Measurements from ENCODE around the gene GRXCR2. TPM values are rescaled to one million over a fixed set of nuclear protein-coding genes. Genes with fewer than 3 reads are reported as not detected.

GRXCR2 gene
- total RNA-seq (ENCODE audit: unreplicated experiment) = not detected
- long read RNA-seq = 0 reads

GRCh38 chr5:145872914-145873313 is at the start of gene GRXCR2:
Gene GRXCR2 (minus strand): TSS chr5:145873014. CDS start chr5:145872968, 46 bp downstream.
- no peak within 1 kb of the TSS for H3K27ac Mint-ChIP-seq (ENCODE audit: unreplicated experiment)
- TF ChIP-seq, protein P1, sequence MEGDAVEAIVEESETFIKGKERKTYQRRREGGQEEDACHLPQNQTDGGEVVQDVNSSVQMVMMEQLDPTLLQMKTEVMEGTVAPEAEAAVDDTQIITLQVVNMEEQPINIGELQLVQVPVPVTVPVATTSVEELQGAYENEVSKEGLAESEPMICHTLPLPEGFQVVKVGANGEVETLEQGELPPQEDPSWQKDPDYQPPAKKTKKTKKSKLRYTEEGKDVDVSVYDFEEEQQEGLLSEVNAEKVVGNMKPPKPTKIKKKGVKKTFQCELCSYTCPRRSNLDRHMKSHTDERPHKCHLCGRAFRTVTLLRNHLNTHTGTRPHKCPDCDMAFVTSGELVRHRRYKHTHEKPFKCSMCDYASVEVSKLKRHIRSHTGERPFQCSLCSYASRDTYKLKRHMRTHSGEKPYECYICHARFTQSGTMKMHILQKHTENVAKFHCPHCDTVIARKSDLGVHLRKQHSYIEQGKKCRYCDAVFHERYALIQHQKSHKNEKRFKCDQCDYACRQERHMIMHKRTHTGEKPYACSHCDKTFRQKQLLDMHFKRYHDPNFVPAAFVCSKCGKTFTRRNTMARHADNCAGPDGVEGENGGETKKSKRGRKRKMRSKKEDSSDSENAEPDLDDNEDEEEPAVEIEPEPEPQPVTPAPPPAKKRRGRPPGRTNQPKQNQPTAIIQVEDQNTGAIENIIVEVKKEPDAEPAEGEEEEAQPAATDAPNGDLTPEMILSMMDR (IDR thresholded peaks at IDR 0.05; ENCODE audit: unreplicated experiment) = no peak
- no peak within 1 kb of the TSS for H3K4me3 Mint-ChIP-seq (ENCODE audit: unreplicated experiment)
- H3K4me1 Mint-ChIP-seq (ENCODE audit: unreplicated experiment) = no peaks in the 10 kb centered on the region
- H3K36me3 Mint-ChIP-seq (ENCODE audit: low read depth, unreplicated experiment) = no peaks in the 10 kb centered on the region
- H3K27me3 Mint-ChIP-seq (ENCODE audit: unreplicated experiment) = no peaks in the 10 kb centered on the region
- no peaks in the 10 kb centered on the region for H3K9me3 Mint-ChIP-seq (ENCODE audit: unreplicated experiment)
- no peak for DNase-seq (ENCODE audit: low spot score)

DNA sequence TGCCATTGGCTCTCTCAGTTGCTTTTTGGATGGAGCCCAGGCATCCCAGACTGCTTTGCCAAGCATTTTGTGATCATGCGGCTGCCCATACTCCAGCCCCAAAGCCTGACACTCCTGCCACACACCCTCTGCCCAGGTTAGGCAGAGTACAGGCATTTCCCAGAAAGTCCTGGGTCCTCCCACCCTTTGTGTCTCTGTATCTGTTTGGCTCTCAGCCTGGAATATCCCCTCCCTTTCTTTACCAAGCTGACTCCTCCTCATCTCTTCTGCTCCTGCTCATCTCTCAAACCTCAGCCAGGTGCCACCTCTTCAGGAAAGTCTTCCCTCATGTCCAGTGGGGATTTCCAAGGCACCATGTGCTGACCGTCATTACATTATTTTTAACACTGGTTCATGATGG is 49.2 kb upstream of the GRXCR2 start:
- TF ChIP-seq, protein P1 (IDR thresholded peaks at IDR 0.05; ENCODE audit: unreplicated experiment) = no peak
- H3K27me3 Mint-ChIP-seq (ENCODE audit: unreplicated experiment) = no peaks in the 10 kb centered on the region
- no peak overlapping the region for H3K4me3 Mint-ChIP-seq (ENCODE audit: unreplicated experiment)
- H3K4me1 Mint-ChIP-seq (ENCODE audit: unreplicated experiment) = no peaks in the 10 kb centered on the region
- no peak overlapping the region for H3K27ac Mint-ChIP-seq (ENCODE audit: unreplicated experiment)
- no peaks in the 10 kb centered on the region for H3K9me3 Mint-ChIP-seq (ENCODE audit: unreplicated experiment)
- no peaks in the 10 kb centered on the region for H3K36me3 Mint-ChIP-seq (ENCODE audit: low read depth, unreplicated experiment)
- no peak for DNase-seq (ENCODE audit: low spot score)

DNA sequence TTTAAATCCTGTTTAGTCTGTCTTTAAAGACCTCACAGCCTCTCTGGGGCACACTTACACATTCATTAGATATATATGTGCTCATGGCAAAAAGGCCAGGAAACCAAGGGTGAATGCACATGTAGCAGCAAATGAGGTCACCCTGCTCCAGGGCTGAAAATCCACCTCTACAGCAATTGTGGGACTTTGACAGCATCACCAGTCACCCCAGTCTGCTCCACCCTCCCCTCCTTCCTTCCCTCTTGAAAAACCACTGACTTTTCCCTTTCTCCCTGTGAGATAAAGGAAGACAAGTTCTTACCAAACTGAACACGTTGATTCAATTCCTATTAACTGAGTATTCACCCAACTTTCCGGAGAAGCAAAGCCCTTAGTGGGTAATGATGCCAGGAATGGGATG is 48.4 kb upstream of the GRXCR2 start:
- no peak for DNase-seq (ENCODE audit: low spot score)
- Mint-ChIP-seq H3K27me3 (ENCODE audit: unreplicated experiment) (no peaks in the 10 kb centered on the region), H3K27ac (ENCODE audit: unreplicated experiment) (no peak overlapping the region), H3K4me3 (ENCODE audit: unreplicated experiment) (no peak overlapping the region), H3K9me3 (ENCODE audit: unreplicated experiment) (no peaks in the 10 kb centered on the region), H3K36me3 (ENCODE audit: low read depth, unreplicated experiment) (no peaks in the 10 kb centered on the region), H3K4me1 (ENCODE audit: unreplicated experiment) (no peaks in the 10 kb centered on the region)
- TF ChIP-seq, protein P1 (IDR thresholded peaks at IDR 0.05; ENCODE audit: unreplicated experiment) = no peak

DNA sequence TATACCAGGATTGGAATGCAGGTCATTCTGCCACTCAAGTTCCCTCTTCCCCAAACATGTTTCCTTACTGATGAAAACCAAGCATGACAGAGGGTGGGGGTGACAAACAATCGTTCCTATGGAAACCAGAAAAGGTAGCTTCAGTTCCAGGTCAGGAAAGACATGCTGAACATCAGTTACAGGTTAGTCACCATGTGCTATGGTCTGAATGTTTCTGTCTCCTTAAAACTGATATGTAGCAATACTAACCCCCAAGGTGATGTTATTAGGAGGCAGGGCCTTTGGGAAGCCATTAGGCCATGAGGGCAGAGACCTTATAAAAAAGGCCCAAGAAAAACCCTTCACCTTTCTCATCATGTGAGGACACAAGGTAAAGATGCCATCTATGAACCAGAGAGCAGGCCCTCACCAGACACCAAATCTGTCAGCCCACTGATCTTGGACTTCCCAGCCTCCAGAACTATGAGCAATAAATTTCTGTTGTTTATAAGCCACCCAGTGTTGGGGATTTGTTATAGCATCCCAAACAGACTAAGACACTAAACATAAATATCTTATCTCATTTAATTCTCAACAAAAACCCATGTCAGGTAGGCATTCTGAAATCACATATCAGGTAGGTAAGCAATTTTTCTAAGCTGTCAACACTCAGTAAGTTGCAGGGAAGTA is 47.9 kb upstream of the GRXCR2 start:
- Mint-ChIP-seq H3K9me3 (ENCODE audit: unreplicated experiment) (no peaks in the 10 kb centered on the region), H3K4me3 (ENCODE audit: unreplicated experiment) (no peak overlapping the region), H3K36me3 (ENCODE audit: low read depth, unreplicated experiment) (no peaks in the 10 kb centered on the region), H3K27me3 (ENCODE audit: unreplicated experiment) (no peaks in the 10 kb centered on the region), H3K27ac (ENCODE audit: unreplicated experiment) (no peak overlapping the region), H3K4me1 (ENCODE audit: unreplicated experiment) (no peaks in the 10 kb centered on the region)
- no peak for DNase-seq (ENCODE audit: low spot score)
- TF ChIP-seq, protein P1 (IDR thresholded peaks at IDR 0.05; ENCODE audit: unreplicated experiment) = no peak

DNA sequence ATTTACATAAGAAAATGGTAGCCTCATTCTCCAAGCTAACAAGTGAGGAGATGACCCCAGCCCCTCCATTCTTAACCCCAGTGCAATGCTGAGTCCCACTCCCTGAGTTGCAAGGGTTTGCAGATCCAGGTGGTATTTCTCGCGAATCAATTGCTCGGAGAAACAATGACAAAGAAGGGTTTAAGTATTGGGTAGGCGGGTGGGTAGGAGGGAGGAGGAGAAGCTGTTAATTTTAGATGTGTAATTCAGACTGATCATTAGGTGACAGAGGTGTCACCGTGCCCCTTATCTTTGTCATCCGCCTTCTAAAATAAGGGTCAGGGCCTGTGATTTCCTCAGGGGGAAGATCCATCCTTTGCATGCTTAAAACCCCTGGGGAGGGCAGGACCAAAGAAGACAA is 46.6 kb upstream of the GRXCR2 start:
- Mint-ChIP-seq H3K9me3 (ENCODE audit: unreplicated experiment) (no peaks in the 10 kb centered on the region), H3K27ac (ENCODE audit: unreplicated experiment) (no peak overlapping the region), H3K4me3 (ENCODE audit: unreplicated experiment) (no peak overlapping the region), H3K4me1 (ENCODE audit: unreplicated experiment) (no peaks in the 10 kb centered on the region), H3K27me3 (ENCODE audit: unreplicated experiment) (no peaks in the 10 kb centered on the region), H3K36me3 (ENCODE audit: low read depth, unreplicated experiment) (no peaks in the 10 kb centered on the region)
- no peak for DNase-seq (ENCODE audit: low spot score)
- TF ChIP-seq, protein P1 (IDR thresholded peaks at IDR 0.05; ENCODE audit: unreplicated experiment) = no peak

Measured in endothelial cell (in vitro differentiated cells).